Activated T-cell treated with anti-CD3 and anti-CD28 coated beads, Interleukin-2, amount 50 U/mL, for 4 hours (primary cell): ENCODE results near the gene SLC34A3. TPM values are rescaled to one million over a fixed set of nuclear protein-coding genes. Genes with fewer than 3 reads are reported as not detected.

Experiments used
- ATAC-seq, 2 donors: fragments of 200-7000 bp; cut with Tn5 transposase; one replicate each; pipeline ENCODE4 v1.10.0; 2021
- DNase-seq: peaks from one replicate; pipeline ENCODE4 v3.0.0-alpha.2; 2020
- H3K27me3 Mint-ChIP-seq: one replicate; pipeline ENCODE4 v1.8.0; 2021; ENCODE audit warnings: low read depth, mixed read lengths
- H3K36me3 Mint-ChIP-seq: one replicate; pipeline ENCODE4 v1.8.0; 2022; ENCODE audit warnings: mixed read lengths; ENCODE audit not compliant: insufficient read depth
- H3K4me1 Mint-ChIP-seq: one replicate; pipeline ENCODE4 v1.8.0; 2021; ENCODE audit warnings: low read depth, mixed read lengths
- H3K4me3 Mint-ChIP-seq: one replicate; pipeline ENCODE4 v1.8.0; 2021; ENCODE audit warnings: mild to moderate bottlenecking, moderate library complexity, mixed read lengths
- H3K9me3 Mint-ChIP-seq: one replicate; pipeline ENCODE4 v1.8.0; 2021; ENCODE audit warnings: mixed read lengths
- total RNA-seq, 3 donors: library from RNA; stranded (reverse); gene quantifications; one replicate each; pipeline ENCODE4 v1.2.1, GENCODE V29; 2021

The SLC34A3 gene
- total RNA-seq, 3 donors from 2014 or later, result not detected

GRCh38 chr9:137228506-137228967 is 2.2 kb upstream of the SLC34A3 start:
- no peak for ATAC-seq
- DNase-seq, result no peak
- H3K9me3 Mint-ChIP-seq, result no peaks in the 10 kb centered on the region
- no peak overlapping the region for H3K4me3 Mint-ChIP-seq
- peaks cover 6% of the 10 kb centered on the region for H3K4me1 Mint-ChIP-seq
- H3K36me3 Mint-ChIP-seq, result no peaks in the 10 kb centered on the region
- peaks cover 8% of the 10 kb centered on the region for H3K27me3 Mint-ChIP-seq

- peaks cover 3% of the 10 kb centered on the region for H3K4me1 Mint-ChIP-seq
- ATAC-seq, result no peak
Observed at GRCh38 chr9:137228968-137229896, 1.5 kb upstream of the SLC34A3 start.

GRCh38 chr9:137229903-137230704 is 597 bp upstream of the SLC34A3 start:
- no peaks in the 10 kb centered on the region for H3K36me3 Mint-ChIP-seq
- no peak for DNase-seq

More at GRCh38 chr9:137228968-137229896, 1.5 kb upstream of the SLC34A3 start:
- no peak for DNase-seq
- H3K27me3 Mint-ChIP-seq, result peaks cover 8% of the 10 kb centered on the region
- H3K9me3 Mint-ChIP-seq, result no peaks in the 10 kb centered on the region
- no peak overlapping the region for H3K4me3 Mint-ChIP-seq
- H3K36me3 Mint-ChIP-seq, result no peaks in the 10 kb centered on the region

GRCh38 chr9:137231372-137232039 is 805 bp downstream of the SLC34A3 start:
- Mint-ChIP-seq H3K27me3 (peaks cover 10% of the 10 kb centered on the region), H3K4me1 (peaks cover 3% of the 10 kb centered on the region), H3K4me3 (no peak overlapping the region), H3K9me3 (no peaks in the 10 kb centered on the region), H3K36me3 (no peaks in the 10 kb centered on the region)
- ATAC-seq, result no peak
- no peak for DNase-seq

More at GRCh38 chr9:137229903-137230704, 597 bp upstream of the SLC34A3 start:
- peaks cover 10% of the 10 kb centered on the region for H3K27me3 Mint-ChIP-seq
- H3K4me1 Mint-ChIP-seq, result peaks cover 3% of the 10 kb centered on the region
- no peak for ATAC-seq
- H3K4me3 Mint-ChIP-seq, result no peak overlapping the region
- H3K9me3 Mint-ChIP-seq, result no peaks in the 10 kb centered on the region

- peaks cover 3% of the 10 kb centered on the region for H3K4me1 Mint-ChIP-seq
- ATAC-seq (no peak), DNase-seq (no peak)
- H3K9me3 Mint-ChIP-seq, result no peaks in the 10 kb centered on the region
- H3K27me3 Mint-ChIP-seq, result peaks cover 10% of the 10 kb centered on the region
- H3K36me3 Mint-ChIP-seq, result no peaks in the 10 kb centered on the region
- no peak overlapping the region for H3K4me3 Mint-ChIP-seq
Observed at GRCh38 chr9:137232101-137232500, 1.4 kb downstream of the SLC34A3 start.

GRCh38 chr9:137232510-137232909 is 1.8 kb downstream of the SLC34A3 start:
- DNase-seq, result no peak
- ATAC-seq, result no peak
- H3K27me3 Mint-ChIP-seq, result peaks cover 9% of the 10 kb centered on the region
- H3K4me1 Mint-ChIP-seq, result peaks cover 2% of the 10 kb centered on the region
- H3K4me3 Mint-ChIP-seq, result no peak overlapping the region
- no peaks in the 10 kb centered on the region for H3K36me3 Mint-ChIP-seq
- H3K9me3 Mint-ChIP-seq, result no peaks in the 10 kb centered on the region

GRCh38 chr9:137233143-137233980 is 2.7 kb downstream of the SLC34A3 start:
- no peak overlapping the region for H3K4me3 Mint-ChIP-seq
- no peaks in the 10 kb centered on the region for H3K9me3 Mint-ChIP-seq
- no peaks in the 10 kb centered on the region for H3K36me3 Mint-ChIP-seq

GRCh38 chr9:137234055-137234697 is 3.5 kb downstream of the SLC34A3 start:
- H3K4me1 Mint-ChIP-seq, result peaks cover 8% of the 10 kb centered on the region
- ATAC-seq (no peak), DNase-seq (no peak)
- peaks cover 4% of the 10 kb centered on the region for H3K27me3 Mint-ChIP-seq
- no peaks in the 10 kb centered on the region for H3K9me3 Mint-ChIP-seq
- H3K36me3 Mint-ChIP-seq, result no peaks in the 10 kb centered on the region
- no peak overlapping the region for H3K4me3 Mint-ChIP-seq

More at GRCh38 chr9:137233143-137233980, 2.7 kb downstream of the SLC34A3 start:
- DNase-seq (no peak), ATAC-seq (no peak)
- peaks cover 7% of the 10 kb centered on the region for H3K27me3 Mint-ChIP-seq
- peaks cover 2% of the 10 kb centered on the region for H3K4me1 Mint-ChIP-seq

- H3K27me3 Mint-ChIP-seq, result peaks cover 4% of the 10 kb centered on the region
- H3K4me1 Mint-ChIP-seq, result peaks cover 13% of the 10 kb centered on the region
- DNase-seq, result no peak
- no peaks in the 10 kb centered on the region for H3K9me3 Mint-ChIP-seq
- no peaks in the 10 kb centered on the region for H3K36me3 Mint-ChIP-seq
- no peak for ATAC-seq
- H3K4me3 Mint-ChIP-seq, result no peak overlapping the region
Observed at GRCh38 chr9:137234758-137235423, 4.2 kb downstream of the SLC34A3 start.

GRCh38 chr9:137235424-137236237 is 4.9 kb downstream of the SLC34A3 start:
- Mint-ChIP-seq H3K4me1 (peaks cover 13% of the 10 kb centered on the region), H3K36me3 (no peaks in the 10 kb centered on the region), H3K27me3 (peaks cover 4% of the 10 kb centered on the region), H3K9me3 (no peaks in the 10 kb centered on the region), H3K4me3 (no peak overlapping the region)
- no peak for DNase-seq
- no peak for ATAC-seq

GRCh38 chr9:137236238-137236935 is 5.7 kb downstream of the SLC34A3 start:
- H3K36me3 Mint-ChIP-seq, result no peaks in the 10 kb centered on the region
- H3K9me3 Mint-ChIP-seq, result no peaks in the 10 kb centered on the region
- H3K27me3 Mint-ChIP-seq, result peaks cover 4% of the 10 kb centered on the region
- H3K4me1 Mint-ChIP-seq, result peaks cover 13% of the 10 kb centered on the region
- no peak overlapping the region for H3K4me3 Mint-ChIP-seq
- DNase-seq, result peak; percentile 93
- peak; percentile 26 to 32 for ATAC-seq
